ENCODE measurements around the gene ADIPOR2.
"Not testable (repeated sequence)": the region's sequence is repeated elsewhere in the genome, so short reads cannot be mapped to it uniquely, and the experiment has no call there.

Gene ADIPOR2

GRCh38 chr12:1812650-1813302, 121.9 kb downstream of the ADIPOR2 start:
- no peak for DNase-seq (ENCODE audit: low read depth in 2 of 2)

DNA sequence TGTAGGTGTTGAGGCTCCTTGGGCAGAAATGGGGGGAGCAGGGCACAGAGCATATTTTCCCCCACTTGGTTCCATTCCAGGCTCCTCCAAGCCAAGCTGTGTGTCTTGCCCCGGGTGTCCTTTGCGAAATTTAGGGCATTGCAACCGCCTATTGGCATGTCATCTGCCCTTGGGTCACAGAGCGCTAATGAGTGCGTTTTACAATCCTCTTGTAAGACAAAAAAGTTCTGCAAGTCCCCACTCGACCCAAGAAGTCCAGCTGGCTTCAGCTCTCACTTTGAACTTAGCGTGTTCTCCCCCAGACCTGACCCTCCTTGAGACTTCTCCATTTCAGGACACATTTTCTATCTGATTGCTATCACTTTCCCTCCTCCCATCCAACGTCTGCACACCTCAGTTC, 123.4 kb downstream of the ADIPOR2 start:
- no peak for DNase-seq (ENCODE audit: low read depth in 2 of 2)

DNA sequence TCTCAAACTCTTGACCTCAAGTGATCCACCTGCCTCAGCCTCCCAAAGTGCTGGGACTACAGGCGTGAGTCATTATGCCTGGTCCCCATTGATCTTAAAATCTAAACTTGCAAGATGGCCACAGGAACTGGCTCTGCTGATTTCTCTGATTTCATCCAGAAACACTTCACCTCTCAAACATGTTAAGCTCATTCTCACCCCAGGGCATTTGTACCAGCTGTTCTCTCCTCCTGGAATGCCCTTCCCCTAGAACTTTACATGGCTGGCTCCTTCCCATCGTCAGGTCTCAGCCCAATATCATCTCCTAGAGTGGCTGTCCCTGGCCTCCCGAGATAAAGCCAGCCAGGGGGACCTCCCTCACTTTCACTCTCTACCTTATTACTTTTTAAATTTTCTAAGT, 124.2 kb downstream of the ADIPOR2 start:
- no peak for DNase-seq (ENCODE audit: low read depth in 2 of 2)

- DNase-seq (ENCODE audit: low read depth in 2 of 2), result no peak
These were observed 125.2 kb downstream of the ADIPOR2 start for GRCh38 chr12:1815814-1816729.

DNA sequence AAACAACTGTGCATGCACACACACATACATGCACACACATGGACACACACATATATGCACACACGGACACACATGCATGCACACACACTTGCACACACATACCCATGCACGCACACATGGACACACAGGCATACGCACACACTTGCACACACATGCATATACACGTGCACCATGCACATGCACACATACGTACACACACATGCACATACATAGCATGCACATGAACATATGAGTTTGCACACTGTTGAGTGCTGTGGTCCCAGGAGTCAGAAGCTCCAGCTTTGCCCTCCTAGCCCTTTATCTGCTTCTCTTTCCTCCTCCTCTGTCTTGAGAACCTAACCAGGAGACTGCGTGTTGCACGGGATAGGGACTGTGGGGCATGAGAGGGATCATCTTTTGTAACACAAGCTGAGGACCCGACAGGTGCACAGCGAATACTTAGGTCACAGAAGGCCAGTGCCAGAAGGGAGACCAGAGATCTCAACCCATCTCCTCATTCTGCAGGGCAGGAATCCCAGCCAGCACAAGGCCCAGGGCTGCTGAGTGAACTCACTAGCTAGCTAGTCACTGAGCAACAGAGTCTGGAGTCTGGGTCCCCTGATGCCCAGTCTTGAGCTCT, 126.0 kb downstream of the ADIPOR2 start:
- DNase-seq (ENCODE audit: low read depth in 2 of 2), result no peak

DNA sequence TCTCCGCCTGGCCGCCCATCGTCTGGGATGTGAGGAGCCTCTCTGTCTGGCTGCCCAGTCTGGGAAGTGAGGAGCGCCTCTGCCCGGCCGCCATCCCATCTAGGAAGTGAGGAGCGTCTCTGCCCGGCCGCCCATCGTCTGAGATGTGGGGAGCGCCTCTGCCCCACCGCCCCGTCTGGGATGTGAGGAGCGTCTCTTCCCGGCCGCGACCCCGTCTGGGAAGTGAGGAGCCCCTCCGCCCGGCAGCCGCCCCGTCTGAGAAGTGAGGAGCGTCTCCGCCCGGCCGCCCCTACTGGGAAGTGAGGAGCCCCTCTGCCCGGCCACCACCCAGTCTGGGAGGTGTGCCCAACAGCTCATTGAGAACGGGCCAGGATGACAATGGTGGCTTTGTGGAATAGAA, 127.1 kb downstream of the ADIPOR2 start:
- not testable (repeated sequence) for DNase-seq (ENCODE audit: low read depth in 2 of 2)

- no peak for DNase-seq (ENCODE audit: low read depth in 2 of 2)
These were observed 128.2 kb downstream of the ADIPOR2 start for GRCh38 chr12:1819050-1819449.

DNA sequence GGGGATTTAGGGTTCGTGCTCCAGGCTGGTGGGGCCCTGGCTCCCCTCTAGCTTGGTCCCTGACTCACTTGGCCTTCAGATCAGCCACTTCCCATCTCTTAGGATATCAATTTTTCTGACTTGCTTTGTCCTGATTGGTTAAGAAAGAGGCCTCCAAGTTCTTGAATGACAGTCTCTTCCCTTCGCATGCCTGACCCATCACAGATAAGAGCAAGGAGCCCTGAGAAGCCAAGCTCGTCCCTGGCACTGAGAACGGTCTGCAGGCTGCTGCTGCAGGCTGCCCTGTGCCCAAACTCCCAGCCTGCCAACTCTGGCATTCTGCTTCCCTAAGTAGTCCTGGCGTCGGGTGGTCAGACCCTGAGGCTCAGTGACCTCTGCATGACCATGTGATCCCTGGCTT, 128.7 kb downstream of the ADIPOR2 start:
- DNase-seq (ENCODE audit: low read depth in 2 of 2), result no peak

- no peak for DNase-seq (ENCODE audit: low read depth in 2 of 2)
These were observed 129.5 kb downstream of the ADIPOR2 start, which contains the start of gene LRTM2 for GRCh38 chr12:1820191-1820895. Gene LRTM2, plus strand, starts transcription at chr12:1820565. Its CDS starts 7,584 bp downstream, at chr12:1828149.

DNA sequence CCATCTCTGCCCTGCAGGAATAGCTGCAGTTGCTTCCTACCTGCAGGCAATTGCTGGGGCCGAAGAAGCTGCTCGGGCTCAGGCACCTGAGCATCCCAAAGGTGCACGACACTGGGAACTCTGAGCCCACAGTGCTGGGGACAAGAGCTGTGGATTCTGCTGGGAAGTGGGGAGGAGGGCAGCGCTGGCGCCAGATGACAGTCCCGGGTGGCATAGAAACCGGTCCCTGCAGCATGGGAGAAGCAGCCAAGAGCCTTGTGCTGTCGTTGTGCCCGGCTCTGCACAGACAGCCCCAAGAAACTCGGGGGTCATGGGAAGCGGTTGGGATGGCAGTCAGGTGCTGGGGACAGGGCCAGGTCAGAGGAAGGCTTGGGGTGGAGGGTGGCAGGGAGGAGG, 130.0 kb downstream of the ADIPOR2 start:
- no peak for DNase-seq (ENCODE audit: low read depth in 2 of 2)

- DNase-seq (ENCODE audit: low read depth in 2 of 2), result no peak
These were observed 130.9 kb downstream of the ADIPOR2 start for GRCh38 chr12:1821805-1822204.

GRCh38 chr12:1822699-1823098, 131.8 kb downstream of the ADIPOR2 start:
- DNase-seq (ENCODE audit: low read depth in 2 of 2), result no peak

- no peak for DNase-seq (ENCODE audit: low read depth in 2 of 2)
These were observed 132.4 kb downstream of the ADIPOR2 start for GRCh38 chr12:1823237-1823636.

DNA sequence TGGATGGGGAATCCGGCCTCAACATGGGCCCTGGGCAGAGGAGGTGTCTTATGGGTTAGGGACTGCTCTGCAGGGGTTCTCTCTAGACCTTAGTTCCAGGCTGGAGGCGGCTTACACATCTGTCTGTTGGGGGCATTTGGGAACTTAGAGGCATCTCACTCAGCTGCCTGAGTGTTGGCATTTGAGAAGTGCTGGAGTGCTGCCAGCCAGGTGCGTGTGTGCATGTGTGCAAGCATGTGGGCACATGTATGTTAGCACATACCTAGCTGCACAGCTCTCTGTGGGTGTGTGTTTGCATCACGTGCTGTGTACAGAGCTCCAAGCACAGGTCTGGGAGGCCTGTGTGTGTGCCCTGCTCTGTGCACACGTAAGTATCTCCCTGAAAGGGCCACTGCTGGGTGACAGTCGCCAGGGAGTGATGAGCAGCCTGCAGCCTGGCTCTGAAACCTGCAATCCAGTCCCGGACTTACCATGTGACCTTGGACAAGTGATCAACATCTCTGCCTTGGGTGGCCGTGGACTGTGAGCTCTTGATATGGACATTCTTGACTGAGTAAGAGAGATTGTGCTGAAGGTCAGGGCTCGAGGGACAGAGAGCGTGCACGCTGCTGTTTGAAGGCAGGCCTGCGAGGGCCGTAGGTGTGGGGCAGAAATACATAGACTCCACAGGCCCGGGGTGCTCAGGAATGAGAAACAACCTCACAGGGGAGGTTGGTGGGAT, 134.7 kb downstream of the ADIPOR2 start:
- DNase-seq (ENCODE audit: low read depth in 2 of 2), result no peak

DNA sequence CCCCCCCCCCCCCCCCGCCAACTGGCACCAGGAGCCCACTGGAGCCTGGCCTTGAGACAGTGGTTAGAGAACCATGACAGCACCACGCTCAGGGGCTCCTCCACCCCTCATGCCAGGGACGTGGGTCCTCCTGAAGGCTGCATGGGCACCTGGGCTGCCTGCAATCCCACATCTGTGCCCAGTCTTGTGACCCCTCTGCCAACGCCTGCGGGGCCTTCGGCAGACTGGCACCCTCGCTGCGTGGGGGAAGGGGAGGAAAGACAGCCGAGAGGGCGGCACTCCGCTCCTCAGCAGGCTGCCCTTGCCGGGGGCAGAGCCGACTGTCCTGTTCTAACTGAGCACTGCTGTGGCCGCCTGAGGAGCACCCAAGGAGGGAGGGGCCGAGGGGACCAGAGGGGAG, 135.5 kb downstream of the ADIPOR2 start:
- no peak for DNase-seq (ENCODE audit: low read depth in 2 of 2)

DNA sequence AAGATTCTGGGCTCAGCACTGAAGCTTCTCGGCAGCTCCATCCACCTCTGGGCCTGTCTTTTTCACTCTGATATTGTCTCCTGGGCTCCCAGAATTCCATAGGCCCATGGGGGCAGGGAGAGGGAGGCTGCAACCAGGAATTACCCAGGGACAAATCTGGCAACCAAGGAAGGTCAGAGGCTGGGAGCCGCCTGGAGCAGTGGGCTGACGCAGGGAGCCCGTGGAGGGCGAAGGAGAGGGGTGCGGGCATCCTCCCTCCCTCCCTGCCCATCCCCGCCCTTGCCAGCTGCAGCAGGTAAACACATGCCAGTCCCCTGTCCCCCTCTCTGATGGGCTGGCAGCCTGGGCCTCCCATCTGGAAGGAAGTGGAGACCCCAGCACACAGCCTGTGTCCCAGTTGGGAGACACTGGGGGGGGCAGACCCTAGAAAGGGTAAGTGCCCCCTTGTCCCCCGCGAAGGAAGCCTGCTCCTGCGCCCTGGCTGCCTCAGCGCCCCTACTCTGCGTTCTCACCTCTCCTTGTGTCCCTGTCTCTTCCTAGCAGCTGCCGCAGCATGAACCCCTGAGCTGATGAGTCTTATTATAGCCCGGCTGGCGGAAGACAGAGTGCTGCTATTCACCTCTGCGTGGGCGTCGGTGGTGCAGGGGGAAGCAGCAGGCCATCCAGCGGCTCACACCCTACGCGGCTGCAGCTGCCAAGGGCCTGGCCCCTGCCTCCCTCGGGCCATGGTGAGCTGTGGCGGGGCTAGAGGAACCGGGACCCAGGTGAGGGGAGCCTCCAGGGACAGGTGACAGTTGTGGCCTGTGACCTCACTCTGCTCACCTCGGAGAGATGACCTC, 136.2 kb downstream of the ADIPOR2 start:
- no peak for DNase-seq (ENCODE audit: low read depth in 2 of 2)

- no peak for DNase-seq (ENCODE audit: low read depth in 2 of 2)
These were observed 137.2 kb downstream of the ADIPOR2 start for GRCh38 chr12:1827826-1828805.

DNA sequence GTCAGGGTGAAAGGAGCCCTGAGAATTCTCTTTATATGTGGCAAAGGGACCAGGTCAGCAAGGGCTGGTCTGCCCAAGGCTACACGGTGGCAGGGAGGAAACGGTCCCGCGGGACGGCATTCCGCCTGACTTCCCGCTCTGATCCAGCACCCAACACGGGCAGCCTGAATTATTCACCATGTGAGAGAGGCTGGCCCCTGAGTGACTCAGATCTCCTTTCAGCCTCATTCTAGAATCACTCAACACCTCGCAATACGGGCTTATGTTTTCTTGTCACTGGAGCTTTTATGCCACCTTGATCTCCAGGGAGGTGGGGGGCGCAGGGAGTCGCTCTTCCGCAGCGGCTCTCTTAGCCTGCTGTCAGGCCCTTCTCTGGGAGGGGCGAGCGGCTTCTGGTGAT, 138.0 kb downstream of the ADIPOR2 start:
- no peak for DNase-seq (ENCODE audit: low read depth in 2 of 2)

GRCh38 chr12:1829306-1829900, 138.5 kb downstream of the ADIPOR2 start:
- no peak for DNase-seq (ENCODE audit: low read depth in 2 of 2)
